Measurements from ENCODE around the gene NSMF.

The NSMF gene

GRCh38 chr9:137465720-137466388, 6.7 kb upstream of the NSMF start:
- Histone ChIP-seq H3F3A (ENCODE audit: low read depth) (no peaks in the 10 kb centered on the region), H3K27me3 (ENCODE audit: insufficient read depth, low read length, poor library complexity, severe bottlenecking) (no peaks in the 10 kb centered on the region), H3K4me3 (ENCODE audit: low read length, poor library complexity, severe bottlenecking) (no peak overlapping the region), H3K4me2 (ENCODE audit: low read depth, low read length, poor library complexity, severe bottlenecking) (no peak overlapping the region), H3K9ac (ENCODE audit: low read depth, low read length, poor library complexity, severe bottlenecking) (no peak overlapping the region), H3K4me1 (ENCODE audit: insufficient read depth, low read length, poor library complexity, severe bottlenecking) (peaks cover 5% of the 10 kb centered on the region), H2AFZ (ENCODE audit: low read length) (no peak overlapping the region), H3K79me2 (ENCODE audit: insufficient read depth, low read length) (no peaks in the 10 kb centered on the region), H3K36me3 (ENCODE audit: insufficient read depth, low read length) (no peaks in the 10 kb centered on the region), H3K9me3 (ENCODE audit: insufficient read depth, low read depth, low read length) (peaks cover 4% of the 10 kb centered on the region; the same call in 1 of the 2 replicates), H3K9me2 (replicated peaks; ENCODE audit: low read depth, low read length) (no peaks in the 10 kb centered on the region), H4K20me1 (ENCODE audit: insufficient read depth, low read length, poor library complexity, severe bottlenecking) (no peaks in the 10 kb centered on the region)
- TF ChIP-seq EZH2phosphoT487 (IDR thresholded peaks at IDR 0.05; ENCODE audit: borderline replicate concordance) = no peak
- TF ChIP-seq, protein P1, sequence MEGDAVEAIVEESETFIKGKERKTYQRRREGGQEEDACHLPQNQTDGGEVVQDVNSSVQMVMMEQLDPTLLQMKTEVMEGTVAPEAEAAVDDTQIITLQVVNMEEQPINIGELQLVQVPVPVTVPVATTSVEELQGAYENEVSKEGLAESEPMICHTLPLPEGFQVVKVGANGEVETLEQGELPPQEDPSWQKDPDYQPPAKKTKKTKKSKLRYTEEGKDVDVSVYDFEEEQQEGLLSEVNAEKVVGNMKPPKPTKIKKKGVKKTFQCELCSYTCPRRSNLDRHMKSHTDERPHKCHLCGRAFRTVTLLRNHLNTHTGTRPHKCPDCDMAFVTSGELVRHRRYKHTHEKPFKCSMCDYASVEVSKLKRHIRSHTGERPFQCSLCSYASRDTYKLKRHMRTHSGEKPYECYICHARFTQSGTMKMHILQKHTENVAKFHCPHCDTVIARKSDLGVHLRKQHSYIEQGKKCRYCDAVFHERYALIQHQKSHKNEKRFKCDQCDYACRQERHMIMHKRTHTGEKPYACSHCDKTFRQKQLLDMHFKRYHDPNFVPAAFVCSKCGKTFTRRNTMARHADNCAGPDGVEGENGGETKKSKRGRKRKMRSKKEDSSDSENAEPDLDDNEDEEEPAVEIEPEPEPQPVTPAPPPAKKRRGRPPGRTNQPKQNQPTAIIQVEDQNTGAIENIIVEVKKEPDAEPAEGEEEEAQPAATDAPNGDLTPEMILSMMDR (conservative IDR thresholded peaks at IDR 0.05; ENCODE audit: low read length) = no peak

DNA sequence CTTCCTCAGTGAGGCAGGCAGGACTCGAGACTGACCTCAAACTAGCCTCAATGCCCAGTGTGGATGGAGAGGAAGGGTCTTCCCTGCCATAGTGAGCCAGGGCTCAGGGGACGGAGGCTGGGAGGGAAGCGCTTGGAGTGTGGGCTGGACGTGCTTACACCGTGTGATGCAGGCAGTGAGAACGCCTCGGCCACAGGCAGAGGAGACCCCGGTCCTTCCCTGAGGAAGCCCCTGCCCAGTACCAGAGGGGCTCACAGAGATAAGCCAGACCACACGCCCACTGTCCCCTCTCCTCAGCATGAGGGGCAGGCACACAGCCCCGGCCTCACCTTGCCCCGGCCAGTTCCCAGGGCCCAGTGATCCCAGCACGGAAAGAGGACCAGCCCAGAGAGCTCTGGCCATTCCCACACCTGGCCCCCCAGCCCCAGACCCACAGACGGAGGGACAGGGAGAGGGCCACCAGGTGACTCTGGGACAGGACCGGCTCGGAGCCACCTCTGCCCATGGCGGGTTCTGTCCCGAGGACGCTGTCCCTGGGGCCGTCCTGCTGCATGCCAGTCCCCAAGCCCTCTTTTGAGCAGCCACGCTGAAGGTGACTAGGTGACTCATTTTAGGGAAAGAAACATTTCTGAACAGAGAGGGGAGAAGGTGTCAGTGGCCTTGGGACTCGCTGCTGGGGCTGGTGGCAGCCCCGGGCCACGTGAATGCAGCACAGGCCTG, 6.0 kb upstream of the NSMF start:
- no peaks in the 10 kb centered on the region for H3K4me1 ChIP-seq (ENCODE audit: insufficient read depth, low read length, poor library complexity, severe bottlenecking)

GRCh38 chr9:137464291-137464999, 5.3 kb upstream of the NSMF start:
- Histone ChIP-seq H3K4me3 (ENCODE audit: low read length, poor library complexity, severe bottlenecking) (no peak overlapping the region), H3K9me2 (replicated peaks; ENCODE audit: low read depth, low read length) (no peaks in the 10 kb centered on the region), H3K9me3 (ENCODE audit: insufficient read depth, low read depth, low read length) (peaks cover 4% of the 10 kb centered on the region; the same call in 1 of the 2 replicates), H3F3A (ENCODE audit: low read depth) (no peaks in the 10 kb centered on the region), H2AFZ (ENCODE audit: low read length) (no peak overlapping the region), H3K27me3 (ENCODE audit: insufficient read depth, low read length, poor library complexity, severe bottlenecking) (no peaks in the 10 kb centered on the region), H3K4me2 (ENCODE audit: low read depth, low read length, poor library complexity, severe bottlenecking) (no peak overlapping the region), H4K20me1 (ENCODE audit: insufficient read depth, low read length, poor library complexity, severe bottlenecking) (no peaks in the 10 kb centered on the region), H3K36me3 (ENCODE audit: insufficient read depth, low read length) (no peaks in the 10 kb centered on the region), H3K79me2 (ENCODE audit: insufficient read depth, low read length) (no peaks in the 10 kb centered on the region), H3K4me1 (ENCODE audit: insufficient read depth, low read length, poor library complexity, severe bottlenecking) (no peaks in the 10 kb centered on the region), H3K9ac (ENCODE audit: low read depth, low read length, poor library complexity, severe bottlenecking) (no peak overlapping the region)
- TF ChIP-seq EZH2phosphoT487 (IDR thresholded peaks at IDR 0.05; ENCODE audit: borderline replicate concordance) = no peak
- TF ChIP-seq, protein P1 (conservative IDR thresholded peaks at IDR 0.05; ENCODE audit: low read length) = no peak

More for the DNA sequence above, 6.0 kb upstream of the NSMF start:
- no peaks in the 10 kb centered on the region for H3K79me2 ChIP-seq (ENCODE audit: insufficient read depth, low read length)
- H3K27me3 ChIP-seq (ENCODE audit: insufficient read depth, low read length, poor library complexity, severe bottlenecking) = no peaks in the 10 kb centered on the region
- H3K9me3 ChIP-seq (ENCODE audit: insufficient read depth, low read depth, low read length) = peaks cover 4% of the 10 kb centered on the region; the same call in 1 of the 2 replicates
- H4K20me1 ChIP-seq (ENCODE audit: insufficient read depth, low read length, poor library complexity, severe bottlenecking) = no peaks in the 10 kb centered on the region
- no peaks in the 10 kb centered on the region for H3K9me2 ChIP-seq (replicated peaks; ENCODE audit: low read depth, low read length)
- H2AFZ ChIP-seq (ENCODE audit: low read length) = no peak overlapping the region
- TF ChIP-seq, protein P1 (conservative IDR thresholded peaks at IDR 0.05; ENCODE audit: low read length) = no peak
- TF ChIP-seq EZH2phosphoT487 (IDR thresholded peaks at IDR 0.05; ENCODE audit: borderline replicate concordance) = no peak
- H3K4me3 ChIP-seq (ENCODE audit: low read length, poor library complexity, severe bottlenecking) = no peak overlapping the region
- H3K9ac ChIP-seq (ENCODE audit: low read depth, low read length, poor library complexity, severe bottlenecking) = no peak overlapping the region
- H3F3A ChIP-seq (ENCODE audit: low read depth) = no peaks in the 10 kb centered on the region
- no peaks in the 10 kb centered on the region for H3K36me3 ChIP-seq (ENCODE audit: insufficient read depth, low read length)
- no peak overlapping the region for H3K4me2 ChIP-seq (ENCODE audit: low read depth, low read length, poor library complexity, severe bottlenecking)
